ENCODE measurements around the gene SLC12A7. TPM values are rescaled to one million over a fixed set of nuclear protein-coding genes. Genes with fewer than 3 reads are reported as not detected.

Gene SLC12A7
- total RNA-seq, 1 donor from 2014 or later, result 4.9 TPM

GRCh38 chr5:1039210-1039548, 72.7 kb downstream of the SLC12A7 start:
- Mint-ChIP-seq H3K4me3 (ENCODE audit: unreplicated experiment) (no peak overlapping the region), H3K9me3 (ENCODE audit: low read depth) (peaks cover 3% of the 10 kb centered on the region), H3K4me1 (ENCODE audit: low read depth) (no peaks in the 10 kb centered on the region), H3K36me3 (ENCODE audit: low read depth) (no peaks in the 10 kb centered on the region), H3K27me3 (ENCODE audit: low read depth) (peaks cover 16% of the 10 kb centered on the region), H3K27ac (ENCODE audit: unreplicated experiment) (no peak overlapping the region)
- DNase-seq (ENCODE audit: low spot score), result no peak
- TF ChIP-seq, protein P1, sequence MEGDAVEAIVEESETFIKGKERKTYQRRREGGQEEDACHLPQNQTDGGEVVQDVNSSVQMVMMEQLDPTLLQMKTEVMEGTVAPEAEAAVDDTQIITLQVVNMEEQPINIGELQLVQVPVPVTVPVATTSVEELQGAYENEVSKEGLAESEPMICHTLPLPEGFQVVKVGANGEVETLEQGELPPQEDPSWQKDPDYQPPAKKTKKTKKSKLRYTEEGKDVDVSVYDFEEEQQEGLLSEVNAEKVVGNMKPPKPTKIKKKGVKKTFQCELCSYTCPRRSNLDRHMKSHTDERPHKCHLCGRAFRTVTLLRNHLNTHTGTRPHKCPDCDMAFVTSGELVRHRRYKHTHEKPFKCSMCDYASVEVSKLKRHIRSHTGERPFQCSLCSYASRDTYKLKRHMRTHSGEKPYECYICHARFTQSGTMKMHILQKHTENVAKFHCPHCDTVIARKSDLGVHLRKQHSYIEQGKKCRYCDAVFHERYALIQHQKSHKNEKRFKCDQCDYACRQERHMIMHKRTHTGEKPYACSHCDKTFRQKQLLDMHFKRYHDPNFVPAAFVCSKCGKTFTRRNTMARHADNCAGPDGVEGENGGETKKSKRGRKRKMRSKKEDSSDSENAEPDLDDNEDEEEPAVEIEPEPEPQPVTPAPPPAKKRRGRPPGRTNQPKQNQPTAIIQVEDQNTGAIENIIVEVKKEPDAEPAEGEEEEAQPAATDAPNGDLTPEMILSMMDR (IDR thresholded peaks at IDR 0.05), result no peak

GRCh38 chr5:1038417-1039209, 73.2 kb downstream of the SLC12A7 start:
- peak overlapping the region; percentile 27 for H3K27ac Mint-ChIP-seq (ENCODE audit: unreplicated experiment)
- H3K4me3 Mint-ChIP-seq (ENCODE audit: unreplicated experiment), result no peak overlapping the region
- H3K4me1 Mint-ChIP-seq (ENCODE audit: low read depth), result no peaks in the 10 kb centered on the region
- peaks cover 21% of the 10 kb centered on the region for H3K27me3 Mint-ChIP-seq (ENCODE audit: low read depth)
- DNase-seq (ENCODE audit: low spot score), result peak; percentile 84
- TF ChIP-seq, protein P1 (IDR thresholded peaks at IDR 0.05), result no peak
- peaks cover 2% of the 10 kb centered on the region for H3K9me3 Mint-ChIP-seq (ENCODE audit: low read depth)
- no peaks in the 10 kb centered on the region for H3K36me3 Mint-ChIP-seq (ENCODE audit: low read depth)

DNA sequence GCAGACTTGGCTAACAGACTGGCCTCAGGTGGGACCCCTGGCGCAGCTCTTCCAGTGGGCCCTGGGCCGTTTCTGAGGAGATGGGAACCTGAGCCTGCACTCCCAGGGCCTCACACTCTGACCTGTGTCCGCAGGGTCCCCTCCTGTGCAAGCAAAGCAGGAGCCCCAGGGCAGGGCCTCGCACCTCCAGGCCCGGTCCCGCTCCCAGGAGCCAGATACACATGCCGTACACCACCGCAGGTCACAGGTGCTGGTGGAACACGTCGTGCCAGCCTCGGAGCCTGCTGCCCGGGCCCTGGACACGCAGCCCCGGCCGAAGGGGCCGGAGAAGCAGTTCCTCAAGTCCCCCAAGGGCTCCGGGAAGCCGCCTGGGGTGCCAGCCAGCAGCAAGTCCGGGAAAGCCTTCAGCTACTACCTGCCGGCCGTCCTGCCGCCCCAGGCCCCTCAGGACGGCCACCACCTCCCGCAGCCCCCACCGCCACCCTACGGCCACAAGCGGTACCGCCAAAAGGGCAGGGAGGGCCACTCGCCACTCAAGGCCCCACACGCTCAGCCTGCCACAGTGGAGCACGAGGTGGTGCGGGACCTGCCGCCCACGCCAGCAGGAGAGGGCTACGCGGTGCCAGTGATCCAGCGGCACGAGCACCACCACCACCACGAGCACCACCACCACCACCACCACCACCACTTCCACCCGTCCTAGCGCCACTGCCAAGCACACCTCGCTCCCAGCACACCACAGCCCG, 74.0 kb downstream of the SLC12A7 start:
- no peak overlapping the region for H3K4me3 Mint-ChIP-seq (ENCODE audit: unreplicated experiment)
- H3K27me3 Mint-ChIP-seq (ENCODE audit: low read depth), result peaks cover 21% of the 10 kb centered on the region
- no peaks in the 10 kb centered on the region for H3K4me1 Mint-ChIP-seq (ENCODE audit: low read depth)
- TF ChIP-seq, protein P1 (IDR thresholded peaks at IDR 0.05), result no peak
- H3K36me3 Mint-ChIP-seq (ENCODE audit: low read depth), result no peaks in the 10 kb centered on the region
- H3K9me3 Mint-ChIP-seq (ENCODE audit: low read depth), result no peaks in the 10 kb centered on the region
- no peak overlapping the region for H3K27ac Mint-ChIP-seq (ENCODE audit: unreplicated experiment)
- DNase-seq (ENCODE audit: low spot score), result peak; percentile 88

- TF ChIP-seq, protein P1 (IDR thresholded peaks at IDR 0.05), result no peak
- Mint-ChIP-seq H3K4me3 (ENCODE audit: unreplicated experiment) (no peak overlapping the region), H3K9me3 (ENCODE audit: low read depth) (no peaks in the 10 kb centered on the region), H3K36me3 (ENCODE audit: low read depth) (no peaks in the 10 kb centered on the region), H3K27me3 (ENCODE audit: low read depth) (peaks cover 24% of the 10 kb centered on the region), H3K27ac (ENCODE audit: unreplicated experiment) (no peak overlapping the region), H3K4me1 (ENCODE audit: low read depth) (no peaks in the 10 kb centered on the region)
- peak; percentile 83 for DNase-seq (ENCODE audit: low spot score)
These were observed 74.7 kb downstream of the SLC12A7 start for GRCh38 chr5:1037123-1037670.

- H3K27ac Mint-ChIP-seq (ENCODE audit: unreplicated experiment), result no peak overlapping the region
These were observed 75.2 kb downstream of the SLC12A7 start for GRCh38 chr5:1036504-1037122.

More at GRCh38 chr5:1036504-1037122, 75.2 kb downstream of the SLC12A7 start:
- peak; percentile 68 for DNase-seq (ENCODE audit: low spot score)
- TF ChIP-seq, protein P1 (IDR thresholded peaks at IDR 0.05), result no peak
- H3K4me1 Mint-ChIP-seq (ENCODE audit: low read depth), result no peaks in the 10 kb centered on the region
- H3K27me3 Mint-ChIP-seq (ENCODE audit: low read depth), result peaks cover 26% of the 10 kb centered on the region
- H3K36me3 Mint-ChIP-seq (ENCODE audit: low read depth), result no peaks in the 10 kb centered on the region
- H3K4me3 Mint-ChIP-seq (ENCODE audit: unreplicated experiment), result no peak overlapping the region
- no peaks in the 10 kb centered on the region for H3K9me3 Mint-ChIP-seq (ENCODE audit: low read depth)

All from chondrocyte (in vitro differentiated cells).